A549 (cell line): Measurements from ENCODE around the gene OR4F15. TPM values are rescaled to one million over a fixed set of nuclear protein-coding genes. Genes with fewer than 3 reads are reported as not detected.

Experiments
- ATAC-seq, 2 experiments: fragments of 200-7000 bp in 1 of 2; fragments of >200 bp in 1 of 2; cut with Nextera tagmentation in 1 of 2; cut with Tn5 transposase in 1 of 2; 3 replicates each; pipeline versions ENCODE4 v1.8.0 to v1.9.1; 2018 to 2020; ENCODE audit warnings: mild to moderate bottlenecking in 1 of 2, moderate library complexity in 1 of 2
- CTCF ChIA-PET: fragments of 300-600 bp; sonication (Branson Sonifier 250); formaldehyde crosslinking; extraction: SDS; loops from one replicate; lab custom pipeline; 2021; ENCODE audit warnings: antibody characterized with exemption, inconsistent platforms; lab: Yijun Ruan, JAX
- POLR2A ChIA-PET: fragments of 350-600 bp; formaldehyde crosslinking; extraction: SDS; loops from one replicate; lab custom pipeline; 2021; ENCODE audit warnings: antibody characterized with exemption, inconsistent platforms; lab: Yijun Ruan, JAX
- DNase-seq, 2 experiments: peaks; one replicate each; pipeline versions ENCODE4 v3.0.0 to v3.0.0-alpha.2; 2011 to 2016; ENCODE audit warnings: low read depth in 1 of 2, low spot score in 1 of 2
- FAIRE-seq: peaks from 2 replicates; lab custom pipeline; 2011; peaks lifted over from hg19 to GRCh38; lab: Jason Lieb, UNC
- H3K27ac ChIP-seq, 2 experiments: fragments of >200 bp; sonication (Bioruptor Twin); formaldehyde crosslinking; 3 replicates each; pipeline ENCODE4 v1.5.1; 2016 to 2017
- H3K4me1 ChIP-seq: fragments of >200 bp; sonication (Bioruptor Twin); formaldehyde crosslinking; 3 replicates; pipeline ENCODE4 v1.6.1; 2016
- H3K4me2 ChIP-seq: fragments of >200 bp; sonication (Bioruptor Twin); formaldehyde crosslinking; 3 replicates; pipeline ENCODE4 v1.6.1; 2016
- H3K4me3 ChIP-seq: fragments of >200 bp; sonication (Bioruptor Twin); formaldehyde crosslinking; 3 replicates; pipeline ENCODE4 v1.5.1; 2016
- H3K9me3 ChIP-seq: fragments of >200 bp; sonication (Bioruptor Twin); formaldehyde crosslinking; 3 replicates; pipeline ENCODE4 v1.6.1; 2016
- CEBPB ChIP-seq, 2 experiments: fragments of >200 bp in 1 of 2; sonication (Bioruptor Twin) in 1 of 2; formaldehyde crosslinking in 1 of 2; IDR thresholded peaks; 2 replicates each; pipeline ENCODE4 v1.6.1; 2012 to 2016
- CHD2 ChIP-seq: fragments of 150-350 bp; IDR thresholded peaks from 2 replicates; pipeline ENCODE4 v1.6.1; 2014; ENCODE audit warnings: low read length; ENCODE audit not compliant: partially characterized antibody
- EHF ChIP-seq: fragments of 250-450 bp; sonication (Bioruptor Pico); IDR thresholded peaks from 2 replicates; pipeline ENCODE4 v1.5.0; 2020; ENCODE audit warnings: mild to moderate bottlenecking
- EP300 ChIP-seq, 2 experiments: fragments of >200 bp; sonication (Bioruptor Twin); formaldehyde crosslinking; IDR thresholded peaks; 2 replicates in 1 of 2; 3 replicates in 1 of 2; pipeline ENCODE4 v1.6.1; 2016 to 2017
- HEYL ChIP-seq: fragments of 250-450 bp; sonication (Bioruptor Pico); IDR thresholded peaks from 2 replicates; pipeline ENCODE4 v1.8.0; 2021; ENCODE audit warnings: mild to moderate bottlenecking, moderate library complexity
- HOXB13 ChIP-seq: fragments of 250-450 bp; sonication (Bioruptor Pico); IDR thresholded peaks from 2 replicates; pipeline ENCODE4 v1.5.0; 2020; ENCODE audit warnings: low read depth, mild to moderate bottlenecking, moderate library complexity
- KDM5A ChIP-seq: fragments of 200-600 bp; sonication (generic); IDR thresholded peaks from 2 replicates; pipeline ENCODE4 v1.6.1; 2016; ENCODE audit warnings: antibody characterized with exemption, mild to moderate bottlenecking
- MAZ ChIP-seq: fragments of 150-350 bp; IDR thresholded peaks from 2 replicates; pipeline ENCODE4 v1.6.1; 2014; ENCODE audit warnings: antibody characterized with exemption, low read depth, low read length, borderline replicate concordance
- RFX5 ChIP-seq: fragments of 450-650 bp; IDR thresholded peaks from 2 replicates; pipeline ENCODE4 v1.7.1; 2014; ENCODE audit warnings: antibody characterized with exemption, mild to moderate bottlenecking, moderate library complexity
- SREBF2 ChIP-seq: fragments of 450-650 bp; IDR thresholded peaks from 2 replicates; pipeline ENCODE4 v1.6.1; 2014; ENCODE audit warnings: mild to moderate bottlenecking, moderate library complexity
- ZFP36 ChIP-seq: fragments of 450-650 bp; IDR thresholded peaks from 2 replicates; pipeline ENCODE4 v1.6.1; 2014; ENCODE audit warnings: borderline replicate concordance; ENCODE audit not compliant: partially characterized antibody
- WGBS: methylation state at CpG from one replicate; pipeline ENCODE4 v1.1.6; 2017; ENCODE audit errors: missing lambda C conversion rate; 5-methylcytosine and 5-hydroxymethylcytosine counted together
- polyA plus RNA-seq, 4 experiments: library from polyadenylated mRNA; depleted of rRNA in 3 of 4; stranded (reverse); fragments of >200 nt; fragmentation: RNase III in 1 of 4; extraction: RNeasy Plus Mini Kit Qiagen cat#74134 plus additional on column Dnase treatment in 1 of 4; gene quantifications; 2 replicates in 3 of 4; 3 replicates in 1 of 4; pipeline ENCODE4 v1.2.3, GENCODE V29; 2011 to 2017
- small RNA-seq, 6 experiments: library from RNA; depleted of rRNA; stranded (forward); fragments of <200 nt; gene quantifications; one replicate each; pipeline ENCODE3, GENCODE V24; 2012
- TF ChIP-seq, protein P1 (sequence below): fragments of >200 bp; sonication (Bioruptor Twin); formaldehyde crosslinking; IDR thresholded peaks from 3 replicates; pipeline ENCODE4 v1.6.1; 2016
- TF ChIP-seq, protein P2 (sequence below): fragments of 250-450 bp; sonication (Bioruptor Pico); IDR thresholded peaks from 2 replicates; pipeline ENCODE4 v1.5.0; 2021; ENCODE audit warnings: mild to moderate bottlenecking, moderate library complexity, borderline replicate concordance
- TF ChIP-seq, protein P3 (sequence below): fragments of 200-600 bp; sonication (generic); IDR thresholded peaks from 2 replicates; pipeline ENCODE4 v1.6.1; 2016; ENCODE audit warnings: antibody characterized with exemption, mild to moderate bottlenecking, moderate library complexity
- TF ChIP-seq, protein P4 (sequence below): IDR thresholded peaks from 2 replicates; pipeline ENCODE4 v1.6.1; 2012; ENCODE audit warnings: low read depth, borderline replicate concordance
- TF ChIP-seq, protein P5 (sequence below): fragments of 250-450 bp; sonication (Bioruptor Pico); IDR thresholded peaks from 2 replicates; pipeline ENCODE4 v1.5.0; 2020; ENCODE audit warnings: low read depth, mild to moderate bottlenecking, moderate library complexity

The OR4F15 gene
- polyA plus RNA-seq, 2 of the 4 experiments (the other 2 are of a cell fraction), result not detected

DNA sequence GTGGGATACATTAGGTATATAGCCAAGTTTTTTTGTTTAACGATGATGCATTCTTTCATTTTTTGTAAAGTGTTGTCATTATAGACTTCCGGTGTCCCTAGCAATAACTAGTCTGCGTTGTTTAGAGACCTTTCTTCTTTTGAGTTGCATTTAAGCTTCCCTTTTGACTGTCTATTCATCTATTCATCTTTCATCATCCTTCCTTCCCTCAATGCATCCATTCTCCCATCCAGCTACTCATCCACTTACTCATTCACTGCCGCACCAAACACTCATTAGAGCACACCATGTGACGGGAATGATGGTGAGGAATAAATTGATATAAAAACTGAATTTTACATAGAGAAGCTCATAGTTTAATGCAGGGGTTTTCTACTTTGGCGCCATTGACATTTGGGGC, 32.9 kb downstream of the OR4F15 start:
- POLR2A ChIA-PET, result no interaction called here
- Histone ChIP-seq H3K27ac (no peak overlapping the region), H3K9me3 (no peaks in the 10 kb centered on the region), H3K4me3 (no peak overlapping the region), H3K4me2 (no peak overlapping the region), H3K4me1 (no peaks in the 10 kb centered on the region)
- FAIRE-seq (no peak), DNase-seq (no peak), ATAC-seq (no peak)
- 32% methylated on average over 6 of the region's 6 CpGs for WGBS
- CTCF ChIA-PET, result no interaction called here
- TF ChIP-seq, protein P1, sequence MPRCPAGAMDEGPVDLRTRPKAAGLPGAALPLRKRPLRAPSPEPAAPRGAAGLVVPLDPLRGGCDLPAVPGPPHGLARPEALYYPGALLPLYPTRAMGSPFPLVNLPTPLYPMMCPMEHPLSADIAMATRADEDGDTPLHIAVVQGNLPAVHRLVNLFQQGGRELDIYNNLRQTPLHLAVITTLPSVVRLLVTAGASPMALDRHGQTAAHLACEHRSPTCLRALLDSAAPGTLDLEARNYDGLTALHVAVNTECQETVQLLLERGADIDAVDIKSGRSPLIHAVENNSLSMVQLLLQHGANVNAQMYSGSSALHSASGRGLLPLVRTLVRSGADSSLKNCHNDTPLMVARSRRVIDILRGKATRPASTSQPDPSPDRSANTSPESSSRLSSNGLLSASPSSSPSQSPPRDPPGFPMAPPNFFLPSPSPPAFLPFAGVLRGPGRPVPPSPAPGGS, result no peak
- TF ChIP-seq EP300 (IDR thresholded peaks at IDR 0.05) (no peak), SREBF2 (no peak), KDM5A (no peak), CHD2 (no peak)
- TF ChIP-seq, protein P2, sequence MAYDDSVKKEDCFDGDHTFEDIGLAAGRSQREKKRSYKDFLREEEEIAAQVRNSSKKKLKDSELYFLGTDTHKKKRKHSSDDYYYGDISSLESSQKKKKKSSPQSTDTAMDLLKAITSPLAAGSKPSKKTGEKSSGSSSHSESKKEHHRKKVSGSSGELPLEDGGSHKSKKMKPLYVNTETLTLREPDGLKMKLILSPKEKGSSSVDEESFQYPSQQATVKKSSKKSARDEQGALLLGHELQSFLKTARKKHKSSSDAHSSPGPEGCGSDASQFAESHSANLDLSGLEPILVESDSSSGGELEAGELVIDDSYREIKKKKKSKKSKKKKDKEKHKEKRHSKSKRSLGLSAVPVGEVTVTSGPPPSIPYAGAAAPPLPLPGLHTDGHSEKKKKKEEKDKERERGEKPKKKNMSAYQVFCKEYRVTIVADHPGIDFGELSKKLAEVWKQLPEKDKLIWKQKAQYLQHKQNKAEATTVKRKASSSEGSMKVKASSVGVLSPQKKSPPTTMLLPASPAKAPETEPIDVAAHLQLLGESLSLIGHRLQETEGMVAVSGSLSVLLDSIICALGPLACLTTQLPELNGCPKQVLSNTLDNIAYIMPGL (CRISPR knock-in tag), result no peak

DNA sequence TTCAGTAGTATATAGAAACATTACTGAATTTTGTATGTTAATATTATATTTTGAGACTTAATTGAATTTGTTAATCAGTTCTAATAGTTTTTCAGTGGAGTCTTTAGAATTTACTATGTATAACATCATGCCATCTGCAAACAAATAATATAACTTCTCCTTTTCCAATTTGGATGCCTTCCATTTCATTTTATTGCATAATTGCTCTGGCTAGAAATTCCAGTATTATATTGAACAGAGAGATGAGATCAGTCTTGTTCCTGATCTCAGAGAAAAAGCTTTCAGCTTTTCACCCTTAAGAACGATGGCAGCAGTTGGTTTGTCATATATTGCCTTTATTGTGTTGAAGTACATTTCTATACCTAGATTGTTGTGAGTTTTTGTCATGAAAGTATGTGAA, 40.4 kb downstream of the OR4F15 start:
- 2% methylated on average over 1 of the region's 1 CpG for WGBS
- ChIA-PET POLR2A (no interaction called here), CTCF (no interaction called here)
- TF ChIP-seq ZFP36 (no peak), HEYL (CRISPR knock-in tag) (no peak), HOXB13 (CRISPR knock-in tag) (no peak), CHD2 (no peak), MAZ (no peak), EHF (CRISPR knock-in tag) (no peak), RFX5 (no peak), CEBPB (IDR thresholded peaks at IDR 0.05) (no peak)
- TF ChIP-seq, protein P3, sequence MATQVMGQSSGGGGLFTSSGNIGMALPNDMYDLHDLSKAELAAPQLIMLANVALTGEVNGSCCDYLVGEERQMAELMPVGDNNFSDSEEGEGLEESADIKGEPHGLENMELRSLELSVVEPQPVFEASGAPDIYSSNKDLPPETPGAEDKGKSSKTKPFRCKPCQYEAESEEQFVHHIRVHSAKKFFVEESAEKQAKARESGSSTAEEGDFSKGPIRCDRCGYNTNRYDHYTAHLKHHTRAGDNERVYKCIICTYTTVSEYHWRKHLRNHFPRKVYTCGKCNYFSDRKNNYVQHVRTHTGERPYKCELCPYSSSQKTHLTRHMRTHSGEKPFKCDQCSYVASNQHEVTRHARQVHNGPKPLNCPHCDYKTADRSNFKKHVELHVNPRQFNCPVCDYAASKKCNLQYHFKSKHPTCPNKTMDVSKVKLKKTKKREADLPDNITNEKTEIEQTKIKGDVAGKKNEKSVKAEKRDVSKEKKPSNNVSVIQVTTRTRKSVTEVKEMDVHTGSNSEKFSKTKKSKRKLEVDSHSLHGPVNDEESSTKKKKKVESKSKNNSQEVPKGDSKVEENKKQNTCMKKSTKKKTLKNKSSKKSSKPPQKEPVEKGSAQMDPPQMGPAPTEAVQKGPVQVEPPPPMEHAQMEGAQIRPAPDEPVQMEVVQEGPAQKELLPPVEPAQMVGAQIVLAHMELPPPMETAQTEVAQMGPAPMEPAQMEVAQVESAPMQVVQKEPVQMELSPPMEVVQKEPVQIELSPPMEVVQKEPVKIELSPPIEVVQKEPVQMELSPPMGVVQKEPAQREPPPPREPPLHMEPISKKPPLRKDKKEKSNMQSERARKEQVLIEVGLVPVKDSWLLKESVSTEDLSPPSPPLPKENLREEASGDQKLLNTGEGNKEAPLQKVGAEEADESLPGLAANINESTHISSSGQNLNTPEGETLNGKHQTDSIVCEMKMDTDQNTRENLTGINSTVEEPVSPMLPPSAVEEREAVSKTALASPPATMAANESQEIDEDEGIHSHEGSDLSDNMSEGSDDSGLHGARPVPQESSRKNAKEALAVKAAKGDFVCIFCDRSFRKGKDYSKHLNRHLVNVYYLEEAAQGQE, result no peak
- TF ChIP-seq, protein P1, result no peak
- TF ChIP-seq, protein P4, sequence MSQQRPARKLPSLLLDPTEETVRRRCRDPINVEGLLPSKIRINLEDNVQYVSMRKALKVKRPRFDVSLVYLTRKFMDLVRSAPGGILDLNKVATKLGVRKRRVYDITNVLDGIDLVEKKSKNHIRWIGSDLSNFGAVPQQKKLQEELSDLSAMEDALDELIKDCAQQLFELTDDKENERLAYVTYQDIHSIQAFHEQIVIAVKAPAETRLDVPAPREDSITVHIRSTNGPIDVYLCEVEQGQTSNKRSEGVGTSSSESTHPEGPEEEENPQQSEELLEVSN, result no peak
- TF ChIP-seq, protein P5, sequence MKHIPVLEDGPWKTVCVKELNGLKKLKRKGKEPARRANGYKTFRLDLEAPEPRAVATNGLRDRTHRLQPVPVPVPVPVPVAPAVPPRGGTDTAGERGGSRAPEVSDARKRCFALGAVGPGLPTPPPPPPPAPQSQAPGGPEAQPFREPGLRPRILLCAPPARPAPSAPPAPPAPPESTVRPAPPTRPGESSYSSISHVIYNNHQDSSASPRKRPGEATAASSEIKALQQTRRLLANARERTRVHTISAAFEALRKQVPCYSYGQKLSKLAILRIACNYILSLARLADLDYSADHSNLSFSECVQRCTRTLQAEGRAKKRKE, result no peak
- no peak overlapping the region for H3K4me3 ChIP-seq
- H3K4me2 ChIP-seq, result no peak overlapping the region
- H3K4me1 ChIP-seq, result no peaks in the 10 kb centered on the region
- H3K9me3 ChIP-seq, result no peaks in the 10 kb centered on the region
- no peak for ATAC-seq
- no peak overlapping the region for H3K27ac ChIP-seq
- no peak for DNase-seq
- FAIRE-seq, result no peak

Small RNAs within 50 kb of the gene (small RNA-seq; reads per million reads assigned to genes)
- 0 reads per million in 6 experiments for gene RN7SL209P

Other genes with a start within 250 kb of the OR4F15 start
- 76.6 TPM in 2 replicates for gene TM2D3, start 159.8 kb upstream of the OR4F15 start, polyA plus RNA-seq (2011; rRNA removed)
- 37.5 to 40.6 TPM (median 39.6 TPM) in 3 replicates for gene TM2D3, start 159.8 kb upstream of the OR4F15 start, polyA plus RNA-seq (2017; fragmentation: RNase III; extraction: RNeasy Plus Mini Kit Qiagen cat#74134 plus additional on column Dnase treatment)
- 6.7 and 6.8 TPM in 2 replicates for gene TARS3, start 87.7 kb upstream of the OR4F15 start, polyA plus RNA-seq (2011; rRNA removed)
- gene TARS3, start 87.7 kb upstream of the OR4F15 start, polyA plus RNA-seq (2017; fragmentation: RNase III; extraction: RNeasy Plus Mini Kit Qiagen cat#74134 plus additional on column Dnase treatment), result 9.5 to 11.2 TPM (median 10.1 TPM) in 3 replicates
- gene OR4F6, start 8.7 kb upstream of the OR4F15 start, polyA plus RNA-seq (2011; rRNA removed), result not detected in 2 replicates
- not detected in 3 replicates for gene OR4F6, start 8.7 kb upstream of the OR4F15 start, polyA plus RNA-seq (2017; fragmentation: RNase III; extraction: RNeasy Plus Mini Kit Qiagen cat#74134 plus additional on column Dnase treatment)